ENCODE measurements around the gene CABLES1.

DNA sequence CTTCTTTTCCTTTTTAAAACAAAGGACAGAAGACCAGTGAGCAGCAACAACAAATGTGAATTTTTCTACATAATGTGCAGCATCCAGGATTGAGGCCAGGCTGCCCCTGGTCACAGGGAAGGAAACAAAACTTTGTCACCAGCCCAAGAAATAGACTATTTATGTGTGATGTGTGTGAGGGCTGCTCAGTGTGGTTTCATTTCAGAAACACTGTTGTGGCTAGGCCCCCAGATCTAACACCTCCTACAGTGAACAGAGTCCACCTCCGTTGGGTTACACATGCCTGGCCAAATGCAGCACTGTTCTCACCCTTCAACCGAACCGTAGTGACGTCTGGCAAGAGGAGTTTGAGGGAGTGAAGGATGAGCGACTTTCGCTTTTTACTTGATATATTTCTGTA lies 171.5 kb downstream of the CABLES1 start:
- no peak for TF ChIP-seq POLR2A (IDR thresholded peaks at IDR 0.05; ENCODE audit: low read depth, low read length)
- no peak for TF ChIP-seq CTCF (conservative IDR thresholded peaks at IDR 0.05; ENCODE audit: low read depth, low read length)
- TF ChIP-seq MAFK (IDR thresholded peaks at IDR 0.05; ENCODE audit: low read depth, low read length): no peak
- no peak for TF ChIP-seq RCOR1 (IDR thresholded peaks at IDR 0.05; ENCODE audit: insufficient replicate concordance, low read length)
- no peak for TF ChIP-seq CEBPB (IDR thresholded peaks at IDR 0.05; ENCODE audit: low read depth, low read length)
- no peak for TF ChIP-seq SMC3 (IDR thresholded peaks at IDR 0.05; ENCODE audit: low read depth, low read length)
